Fibroblast of skin of back (primary cell): ENCODE results near the gene EVPL.
"Not testable (repeated sequence)": the region's sequence is repeated elsewhere in the genome, so short reads cannot be mapped to it uniquely, and the experiment has no call there.

Experiments
- DNase-seq: peaks from one replicate; pipeline ENCODE4 v3.0.0-alpha.2; 2013

Gene EVPL

DNA sequence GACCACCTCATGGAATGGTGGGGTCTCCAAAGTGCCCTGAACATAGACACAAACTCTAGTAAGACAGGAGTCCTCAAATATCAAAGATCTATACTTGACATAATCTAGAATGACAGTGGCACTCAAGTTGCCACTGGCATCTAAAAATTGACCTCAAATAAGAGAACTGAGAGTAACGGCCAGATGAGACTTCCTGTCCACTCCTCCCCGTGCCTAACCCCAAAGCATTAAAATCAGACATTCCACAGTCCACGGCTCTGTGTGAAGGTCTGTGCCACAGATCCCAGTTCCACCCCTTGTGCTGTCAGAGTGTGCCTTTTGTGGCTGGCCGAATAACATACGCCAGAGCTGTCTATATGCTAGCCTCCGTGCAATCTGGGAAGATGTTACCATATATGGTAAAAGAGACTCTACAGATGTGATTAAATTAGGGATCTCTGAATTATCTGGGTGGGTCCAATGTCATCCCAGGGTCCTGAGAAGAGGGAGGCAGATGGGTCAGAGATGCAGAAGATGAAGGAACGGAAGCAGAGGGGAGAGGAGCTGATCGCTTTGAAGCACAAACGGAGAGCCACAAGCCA lies 21.0 kb upstream of the EVPL start:
- DNase-seq = no peak

DNA sequence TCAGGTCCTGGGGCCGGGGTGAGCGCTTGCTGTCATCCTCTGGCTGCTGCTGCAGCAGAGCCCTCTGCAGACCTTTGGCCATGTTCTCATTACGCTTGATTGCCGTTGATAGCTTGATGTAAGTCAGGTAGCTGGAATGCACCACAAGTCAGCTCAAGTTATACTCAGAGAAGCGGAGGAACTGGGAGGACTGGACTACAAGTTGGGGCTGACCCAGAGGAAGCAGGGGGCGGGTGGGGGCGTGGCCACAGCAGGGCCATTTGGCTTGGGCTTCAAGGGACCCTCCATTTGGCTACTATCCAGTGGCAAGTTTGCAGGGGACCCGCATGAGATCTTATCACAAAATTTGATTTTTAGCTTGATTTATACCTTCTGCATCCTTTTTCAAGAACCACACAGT lies 19.0 kb upstream of the EVPL start:
- no peak for DNase-seq

DNA sequence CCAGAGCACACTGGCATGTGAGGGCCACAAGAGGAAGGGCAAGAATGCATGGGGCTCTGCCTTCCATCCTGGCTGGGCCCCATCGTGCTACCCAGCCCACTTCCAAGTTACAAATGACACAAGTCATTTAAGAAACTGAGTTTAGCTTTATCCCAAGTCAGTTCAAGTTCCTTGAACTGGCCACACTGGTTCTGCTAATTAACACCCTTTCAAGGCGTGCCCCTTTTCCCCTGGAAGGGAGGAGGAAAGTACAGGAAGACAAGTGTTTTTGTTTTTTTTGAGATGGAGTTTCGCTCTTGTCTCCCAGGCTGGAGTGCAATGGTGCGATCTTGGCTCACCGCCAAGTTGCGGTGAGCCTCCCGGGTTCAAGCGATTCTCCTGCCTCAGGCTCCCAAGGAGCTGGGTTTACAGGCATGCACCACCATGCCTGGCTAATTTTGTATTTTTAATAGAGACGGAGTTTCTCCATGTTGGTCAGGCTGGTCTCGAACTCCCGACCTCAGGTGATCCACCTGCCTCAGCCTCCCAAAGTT lies 17.4 kb upstream of the EVPL start:
- DNase-seq = not testable (repeated sequence)

DNA sequence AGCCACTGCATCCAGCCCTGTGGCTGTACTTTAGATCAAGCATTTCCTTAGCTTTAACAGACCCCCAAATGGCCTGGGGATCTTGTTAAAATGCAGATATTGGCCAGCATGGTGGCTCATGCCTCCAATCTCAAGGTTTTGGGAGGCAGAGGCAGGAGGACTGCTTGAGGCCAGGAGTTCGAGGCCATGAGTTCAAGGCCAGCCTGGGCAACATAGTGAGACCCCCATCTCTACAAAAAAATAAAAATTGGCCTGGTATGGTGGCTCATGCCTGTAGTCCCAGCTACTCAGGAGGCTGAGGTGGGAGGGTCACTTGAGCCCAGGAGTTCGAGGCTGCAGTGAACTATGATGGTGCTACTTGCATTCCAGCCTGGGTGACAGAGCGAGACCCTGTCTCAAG lies 15.8 kb upstream of the EVPL start:
- DNase-seq = not testable (repeated sequence)

DNA sequence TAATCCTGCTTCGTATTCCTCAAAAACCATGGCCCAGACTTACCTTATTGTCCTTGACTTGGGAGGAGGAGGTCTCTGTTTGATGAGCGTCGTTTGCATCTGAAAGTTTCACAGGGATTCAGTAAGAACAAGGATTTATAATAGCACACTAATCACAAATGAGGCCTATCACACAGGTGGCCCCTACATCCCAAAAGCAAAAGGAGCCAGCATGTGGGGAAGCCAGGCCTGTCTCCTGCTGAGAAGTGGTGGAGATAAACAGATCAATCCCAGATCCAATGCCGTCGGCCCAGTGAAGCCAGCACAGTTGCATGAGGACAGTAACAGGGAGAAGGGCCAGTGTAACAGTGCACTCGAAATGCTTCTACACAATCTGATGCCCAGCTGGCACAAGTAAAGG lies 13.3 kb upstream of the EVPL start:
- DNase-seq = no peak

DNA sequence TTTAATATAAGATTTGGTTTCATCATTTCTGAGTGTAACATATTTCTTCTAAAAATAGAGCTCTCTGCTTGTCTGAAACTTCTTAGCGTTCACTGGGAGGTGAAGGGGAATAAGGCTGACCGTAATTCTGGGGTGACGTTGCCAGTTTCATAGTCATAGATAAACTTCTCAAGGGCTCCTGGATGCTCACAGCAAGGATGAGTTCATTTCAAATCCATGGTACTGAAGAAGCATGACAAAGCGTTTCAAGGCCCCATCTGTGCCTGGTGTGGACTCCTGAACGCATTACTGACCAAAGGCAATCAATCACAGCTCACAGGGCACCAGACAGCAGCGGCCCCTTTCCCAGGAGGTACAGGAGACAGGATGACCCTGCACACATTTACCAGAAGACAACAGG lies 12.0 kb upstream of the EVPL start:
- no peak for DNase-seq

DNA sequence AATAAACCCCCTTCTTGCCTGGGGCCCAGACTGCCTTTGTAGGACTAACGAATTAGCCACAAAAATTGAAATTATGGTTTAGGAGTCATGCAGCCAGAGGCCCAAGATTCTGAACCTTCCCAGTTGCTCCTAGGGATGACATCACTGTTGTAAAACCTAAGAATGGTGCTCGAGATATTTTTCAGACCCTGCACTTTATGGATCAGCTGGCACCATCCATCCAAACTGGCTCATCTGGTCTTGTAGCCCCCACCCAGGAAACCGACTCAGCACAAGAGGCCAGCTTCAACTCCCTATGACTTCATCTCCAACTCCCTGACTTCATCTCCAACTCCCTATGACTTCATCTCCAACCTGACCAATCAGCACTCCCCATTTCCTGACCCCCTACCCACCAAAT lies 10.9 kb upstream of the EVPL start:
- DNase-seq = peak; percentile 17

DNA sequence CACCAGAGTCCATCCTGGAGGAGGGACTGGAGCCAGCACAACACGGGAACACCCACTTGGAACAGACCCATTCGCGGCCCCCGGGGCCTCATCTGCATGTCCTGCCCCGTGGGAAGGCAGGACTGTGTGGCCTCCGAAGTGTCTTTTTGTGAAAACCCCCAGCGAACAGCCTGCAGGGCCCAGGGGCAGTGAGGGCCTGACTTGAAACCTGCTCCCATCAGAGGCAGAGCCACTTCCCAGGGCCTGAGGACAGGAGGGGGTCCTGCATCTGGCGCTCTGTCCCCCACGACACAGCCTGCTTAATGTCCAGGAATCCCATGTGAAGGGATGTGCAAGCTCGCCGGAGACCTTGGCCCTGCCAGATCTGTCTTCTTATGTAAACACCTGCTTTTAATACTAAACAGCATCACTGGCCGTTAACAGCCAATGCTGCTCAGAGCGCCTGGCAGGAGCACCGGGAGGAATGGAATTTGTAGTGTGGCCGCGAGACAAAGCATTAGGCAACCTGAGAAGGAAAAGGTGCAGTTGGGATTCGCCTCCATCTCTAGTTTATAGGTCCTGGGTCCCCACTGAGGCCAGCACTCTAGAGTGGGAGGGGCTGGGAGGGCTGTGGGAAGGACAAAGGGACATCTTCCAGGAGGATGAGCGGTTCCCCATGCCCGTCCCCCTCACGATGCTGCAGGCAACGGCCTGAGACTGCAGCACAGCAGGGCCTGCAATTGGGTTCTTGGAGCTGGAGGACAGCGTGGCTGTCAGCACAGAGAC lies 9.6 kb upstream of the EVPL start:
- DNase-seq = no peak

DNA sequence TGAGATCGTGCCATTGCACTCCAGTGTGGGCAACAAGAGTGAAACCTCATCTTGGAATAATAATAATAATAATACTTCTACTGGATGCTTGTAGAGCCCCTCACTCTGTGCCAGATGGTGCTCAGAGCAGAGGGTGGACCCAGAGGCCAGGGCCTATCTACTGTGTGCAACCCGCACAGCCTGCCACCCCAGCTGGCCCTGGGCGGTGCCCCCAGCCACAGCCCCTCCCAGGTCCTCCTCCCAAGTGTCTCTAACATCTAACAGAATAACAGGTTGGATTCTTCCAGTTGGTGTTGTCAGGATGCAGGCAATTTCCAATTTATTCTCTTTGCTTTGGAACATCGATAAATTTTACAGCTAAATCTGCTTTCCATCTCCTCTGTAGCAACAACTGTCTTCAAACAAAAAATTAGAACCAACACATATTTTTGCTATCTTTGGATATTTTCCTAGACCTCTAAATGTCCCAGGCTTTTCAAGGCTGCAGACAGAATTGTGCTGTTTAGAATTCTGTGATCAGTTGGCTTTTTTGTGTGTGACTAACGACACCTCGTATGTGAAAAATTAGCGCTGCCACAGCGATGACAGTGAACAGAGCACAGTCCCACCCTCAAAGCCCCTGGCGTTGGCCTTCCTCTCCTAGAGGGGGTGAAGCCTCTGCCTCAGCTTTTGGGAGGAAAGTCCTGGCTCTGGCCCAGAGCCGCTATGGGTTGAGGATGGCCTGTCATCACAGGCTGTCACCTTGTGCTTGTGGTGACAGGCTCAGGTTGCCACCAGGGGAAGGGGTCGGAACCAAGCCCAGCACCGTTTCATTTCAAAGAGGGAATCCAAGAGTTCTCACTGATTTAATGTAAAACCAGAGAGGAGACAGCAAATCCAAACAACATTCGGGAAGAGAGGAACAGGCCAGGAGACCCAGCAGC lies 7.6 kb upstream of the EVPL start:
- peak; percentile 24 for DNase-seq

DNA sequence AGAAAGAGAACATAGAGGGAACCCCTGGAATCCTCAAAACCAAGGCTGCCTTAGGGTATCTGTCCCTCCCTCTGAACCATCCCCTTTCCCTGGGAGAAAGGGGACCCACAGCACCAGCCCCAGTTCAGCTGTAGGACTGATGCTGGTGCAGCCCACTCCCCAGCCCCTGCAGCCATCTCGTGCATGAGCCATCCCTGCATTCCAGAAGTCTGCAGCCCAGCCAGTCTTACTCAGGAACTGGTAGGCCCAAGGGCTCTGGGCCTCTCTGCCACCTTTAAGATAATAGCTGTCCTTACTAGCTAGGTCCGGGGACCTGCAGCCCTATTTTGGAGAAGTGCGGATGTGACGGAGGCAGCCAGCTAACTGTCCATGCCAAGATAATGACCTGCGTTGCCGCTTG lies 6.0 kb upstream of the EVPL start:
- DNase-seq = no peak

DNA sequence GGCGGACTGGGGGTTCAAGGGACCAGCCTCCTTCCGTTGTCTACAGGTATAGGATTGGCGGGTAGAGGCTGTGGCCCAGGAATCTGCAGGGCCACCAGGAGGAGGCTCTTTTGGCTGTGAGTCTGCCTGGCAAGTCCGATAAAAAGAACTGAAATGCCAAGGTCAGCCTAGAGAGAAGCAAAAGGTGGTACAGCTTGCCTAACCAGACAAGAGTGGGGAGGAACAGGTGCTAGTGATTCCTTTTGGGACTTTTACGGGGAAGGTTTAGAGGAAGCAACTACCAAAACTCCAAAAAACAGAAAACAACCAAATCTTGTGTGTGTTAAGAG lies 5.6 kb upstream of the EVPL start:
- no peak for DNase-seq

DNA sequence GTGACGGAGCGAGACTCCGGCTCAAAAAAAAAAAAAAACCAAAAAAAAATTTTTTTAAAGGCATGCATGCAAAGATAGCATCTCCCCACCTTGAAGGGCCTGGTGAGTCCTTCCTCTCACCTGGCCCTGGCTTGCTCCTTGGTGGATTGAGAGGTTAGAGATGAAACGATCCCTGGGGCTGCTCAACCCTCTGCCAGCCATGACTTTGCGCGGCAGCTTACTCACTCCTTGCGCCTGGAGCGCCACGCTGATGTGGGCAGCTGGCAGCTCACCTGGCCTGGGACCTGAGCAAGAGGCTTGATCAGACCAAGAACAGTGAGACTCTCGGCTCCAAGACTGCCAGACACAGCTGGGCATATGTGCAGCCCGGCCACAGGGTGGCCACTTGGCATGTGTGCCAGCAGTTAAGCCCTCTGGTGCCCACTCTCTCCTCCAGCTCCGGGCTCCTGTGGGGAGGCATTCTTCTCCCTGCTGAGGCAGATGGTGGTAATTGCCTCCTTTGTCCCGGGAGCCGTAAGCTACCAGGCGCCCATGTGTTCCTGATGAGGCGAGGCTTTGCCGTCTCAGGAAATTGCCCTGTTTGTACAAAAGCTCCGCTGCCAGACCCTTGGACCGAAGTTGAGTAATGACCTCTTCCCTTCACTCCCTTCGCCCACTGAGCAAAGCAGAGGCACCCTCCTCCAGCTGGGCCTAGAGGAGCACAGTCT lies 5.1 kb upstream of the EVPL start:
- no peak for DNase-seq

DNA sequence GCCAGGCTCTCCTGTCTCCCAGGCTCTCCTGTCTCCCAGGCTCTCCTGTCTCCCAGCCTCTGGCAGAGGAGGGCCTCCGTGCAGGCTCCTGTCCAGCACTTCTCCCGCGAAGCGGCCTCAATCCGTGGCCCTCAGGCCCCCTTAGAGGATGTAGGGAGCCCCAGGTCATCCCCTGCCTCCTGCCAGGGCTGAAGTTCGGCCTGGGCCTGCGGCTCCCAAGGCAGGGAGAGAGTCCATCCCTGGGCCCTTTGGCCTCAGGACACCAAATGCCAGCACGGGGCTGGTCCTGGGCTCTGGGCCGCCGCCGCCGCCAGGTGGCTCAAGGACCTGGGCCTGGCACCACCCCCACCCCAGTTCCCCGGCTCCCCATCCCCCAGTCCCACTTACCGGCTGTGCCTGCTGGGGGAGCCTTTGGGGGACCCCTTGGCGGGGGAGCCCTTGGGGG lies 370 bp downstream of the EVPL start:
- DNase-seq = no peak

DNA sequence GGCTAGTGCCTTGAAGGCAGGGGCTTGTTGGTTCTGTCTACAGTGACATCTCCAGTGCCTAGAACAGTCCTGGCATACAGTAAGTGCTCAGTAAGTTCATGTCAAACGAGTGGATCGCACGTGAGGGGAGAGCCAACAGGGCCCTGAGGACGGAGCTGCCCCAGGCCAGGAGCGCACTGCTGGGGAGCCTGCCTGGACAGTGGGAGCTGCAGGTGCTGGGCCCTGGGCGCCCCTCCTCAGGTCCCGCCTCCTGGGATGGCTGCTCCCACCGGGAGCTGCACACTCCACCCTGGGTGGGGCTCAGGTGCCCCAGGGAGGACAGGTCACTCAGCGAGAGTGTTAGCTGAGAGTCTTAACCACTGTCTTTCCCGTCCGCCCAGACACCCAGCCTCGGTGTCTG lies 1.8 kb downstream of the EVPL start:
- DNase-seq = no peak

DNA sequence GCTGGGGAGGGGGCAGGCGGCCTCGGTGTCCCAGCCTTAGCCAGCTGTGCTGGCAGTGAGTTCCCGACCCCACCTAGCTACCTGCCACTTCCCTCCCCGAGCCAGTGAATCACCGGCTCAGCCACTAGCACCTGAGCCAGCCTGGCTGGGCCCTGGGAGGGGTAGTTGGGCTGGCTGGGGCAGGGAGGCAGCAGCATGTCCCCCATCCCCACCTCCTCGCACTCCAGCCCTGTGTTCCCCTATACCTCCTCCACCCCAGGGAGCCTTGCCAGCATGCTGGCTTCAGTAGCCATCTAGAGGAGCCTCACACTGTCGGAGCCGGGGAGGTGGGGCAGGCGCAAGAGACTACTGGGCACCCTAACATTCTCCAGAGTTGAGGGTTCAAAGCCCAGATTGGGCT lies 2.8 kb downstream of the EVPL start:
- no peak for DNase-seq

DNA sequence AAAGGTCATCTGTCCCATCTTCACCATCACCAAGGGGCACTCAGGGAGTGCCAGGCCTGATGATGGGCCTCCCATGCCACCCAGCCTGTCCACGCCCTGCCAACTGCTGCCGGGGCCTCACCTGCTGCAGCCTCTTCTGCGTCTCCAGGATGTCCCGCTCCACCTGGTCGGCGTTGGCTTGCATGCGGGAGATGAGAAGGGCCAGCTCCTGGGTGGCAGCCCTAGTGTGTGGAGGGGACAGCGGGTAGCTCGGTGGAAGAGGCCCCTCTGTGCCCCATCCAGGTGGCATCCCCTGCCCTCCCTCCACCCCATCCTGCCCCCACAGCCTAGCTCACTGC lies 3.2 kb downstream of the EVPL start:
- DNase-seq = no peak

DNA sequence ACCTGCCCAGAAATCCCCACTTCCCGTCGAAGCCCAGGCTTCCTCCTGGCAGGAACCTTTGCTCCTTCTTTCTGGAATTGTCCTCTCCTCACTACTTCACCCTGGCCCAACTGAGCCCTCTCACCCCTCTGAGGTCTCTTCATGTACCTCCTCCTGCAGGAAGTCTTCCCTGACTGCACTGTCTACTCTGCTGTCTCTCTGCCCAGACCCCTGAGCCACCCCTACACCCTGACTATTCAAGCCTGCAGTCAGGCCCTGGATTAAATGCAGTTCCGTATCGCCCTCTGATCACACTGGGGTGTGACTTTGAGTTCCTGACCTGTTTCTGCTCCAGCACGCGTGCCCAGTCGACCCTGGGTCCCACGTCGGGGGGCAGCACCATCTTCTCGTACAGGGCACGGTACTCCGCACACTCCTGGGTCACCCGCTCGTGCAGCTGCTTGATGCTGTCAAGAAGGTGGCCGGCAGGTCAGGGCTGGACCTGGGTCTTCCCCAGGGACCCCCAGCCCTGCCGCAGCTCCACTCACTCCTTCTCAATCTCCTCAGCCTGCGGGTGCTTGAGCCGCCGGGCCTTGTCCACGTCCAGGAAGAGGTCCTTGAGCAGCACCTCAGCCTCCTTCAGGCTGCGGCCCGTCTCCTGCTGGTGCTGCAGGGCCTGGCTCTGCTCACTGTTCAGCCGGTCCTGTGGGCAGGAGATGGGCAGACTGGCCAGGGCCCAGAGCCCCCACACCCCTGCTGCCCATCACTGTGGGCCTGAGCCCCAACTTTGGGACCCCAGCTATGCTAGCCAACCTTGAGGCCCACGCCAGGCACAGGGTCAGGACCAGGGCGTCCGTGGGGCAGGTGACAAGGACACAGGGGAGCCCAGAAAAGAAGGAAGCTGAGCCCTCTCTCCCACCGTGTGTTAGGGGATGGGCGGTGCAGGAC lies 3.9 kb downstream of the EVPL start:
- DNase-seq = no peak

DNA sequence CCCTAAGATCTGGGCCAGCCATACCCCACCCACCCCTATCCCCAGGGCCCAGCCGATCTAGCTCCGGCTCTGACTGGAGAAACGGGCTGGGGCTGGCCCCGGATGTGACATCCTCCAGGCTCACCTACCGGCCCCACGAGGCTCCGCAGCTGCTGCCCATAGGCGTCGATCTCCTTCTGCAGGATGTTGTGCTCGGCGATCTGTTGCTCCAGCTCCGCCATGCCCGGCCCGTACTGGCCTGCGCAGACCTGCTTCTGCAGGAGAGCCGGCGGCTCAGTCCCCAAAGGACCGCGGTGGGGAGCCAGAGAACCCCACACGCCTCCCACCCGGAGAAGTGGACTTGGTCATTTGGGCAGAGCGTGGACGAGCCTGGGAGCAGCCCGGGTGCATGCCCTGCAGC lies 4.8 kb downstream of the EVPL start:
- no peak for DNase-seq

DNA sequence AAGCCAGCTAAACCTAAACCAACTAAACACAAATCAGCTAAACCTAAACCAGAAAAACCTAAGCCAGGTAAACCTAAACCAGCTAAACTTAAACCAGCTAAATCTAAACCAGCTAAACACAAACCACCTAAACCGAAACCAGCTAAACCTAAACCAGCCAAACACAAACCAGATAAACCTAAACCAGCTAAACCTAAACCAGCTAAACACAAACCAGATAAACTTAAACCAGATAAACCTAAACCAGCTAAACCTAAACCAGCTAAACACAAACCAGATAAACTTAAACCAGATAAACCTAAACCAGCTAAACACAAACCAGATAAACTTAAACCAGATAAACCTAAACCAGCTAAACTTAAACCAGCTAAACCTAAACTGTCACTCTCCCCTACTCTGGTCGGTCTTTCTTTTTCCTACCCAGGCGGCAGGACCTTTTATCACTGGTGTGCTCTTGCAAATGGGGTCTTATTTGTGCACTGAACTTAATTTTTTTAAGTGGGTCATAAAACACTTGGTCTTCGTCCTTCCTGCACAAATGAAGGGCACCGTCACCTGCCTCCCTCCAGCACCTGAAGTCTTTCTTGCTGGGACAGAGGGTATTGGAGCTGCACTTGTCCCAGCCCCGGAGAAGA lies 7.2 kb downstream of the EVPL start:
- DNase-seq = no peak

DNA sequence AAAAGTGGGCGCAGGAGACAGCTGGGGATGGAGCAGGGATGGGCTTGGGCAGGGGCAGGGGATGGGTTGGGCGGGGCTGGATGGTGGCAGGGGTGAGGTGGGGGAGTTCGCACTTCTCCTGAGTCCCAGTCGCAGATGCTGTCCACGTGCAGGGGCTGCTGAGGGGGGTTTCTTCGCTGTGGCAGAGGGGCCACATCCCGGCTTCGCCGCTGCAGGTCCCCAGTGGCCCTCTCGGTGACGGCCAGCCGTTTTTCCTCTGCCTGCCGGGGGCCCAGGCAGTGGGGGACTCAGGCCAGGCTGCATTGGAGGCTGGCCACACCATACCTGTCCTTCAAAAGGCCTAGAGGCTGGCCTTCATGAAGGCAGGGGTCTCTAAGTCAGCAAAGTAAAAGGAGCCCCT lies 8.3 kb downstream of the EVPL start:
- DNase-seq = no peak

DNA sequence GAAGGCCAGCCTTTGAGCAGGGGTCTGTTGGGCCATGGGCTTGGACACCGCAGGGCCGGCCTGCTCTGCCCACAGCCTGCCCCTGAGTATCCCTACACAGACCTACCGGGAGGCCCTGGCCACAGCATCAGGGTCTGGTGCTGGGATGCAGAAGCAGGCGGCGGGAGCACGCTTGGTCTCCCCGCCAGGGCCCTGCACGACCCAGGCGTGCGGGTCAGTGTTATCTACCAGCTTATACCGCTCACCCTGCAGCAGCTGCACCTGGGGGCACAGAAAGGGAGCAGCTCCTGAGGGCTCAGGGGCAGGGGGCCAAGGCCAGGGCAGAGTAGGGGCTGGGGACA lies 8.8 kb downstream of the EVPL start:
- DNase-seq = no peak
